Ishikawa (cell line): ENCODE data around the gene SMC1B.

ENCODE experiments used
- CEBPB ChIP-seq: IDR thresholded peaks from 2 replicates; pipeline ENCODE4 v1.6.1; 2012
- CREB1 ChIP-seq: IDR thresholded peaks from 2 replicates; pipeline ENCODE4 v1.6.1; 2012; ENCODE audit warnings: low read depth
- EGR1 ChIP-seq: IDR thresholded peaks from 2 replicates; pipeline ENCODE4 v1.6.1; 2012
- EP300 ChIP-seq: IDR thresholded peaks from 2 replicates; pipeline ENCODE4 v1.6.1; 2012; ENCODE audit warnings: borderline replicate concordance
- FOXM1 ChIP-seq: IDR thresholded peaks from 2 replicates; pipeline ENCODE4 v1.6.1; 2012; ENCODE audit warnings: low read depth, borderline replicate concordance
- MAX ChIP-seq: IDR thresholded peaks from 2 replicates; pipeline ENCODE4 v1.6.1; 2012
- NFIC ChIP-seq: IDR thresholded peaks from 2 replicates; pipeline ENCODE4 v1.6.1; 2012
- RAD21 ChIP-seq: IDR thresholded peaks from 2 replicates; pipeline ENCODE4 v1.6.1; 2012; ENCODE audit warnings: low read depth
- REST ChIP-seq: IDR thresholded peaks from 2 replicates; pipeline ENCODE4 v1.6.1; 2012; ENCODE audit warnings: low read depth, mild to moderate bottlenecking
- TAF1 ChIP-seq: IDR thresholded peaks from 2 replicates; pipeline ENCODE4 v1.6.1; 2012; ENCODE audit warnings: low read depth, mild to moderate bottlenecking
- TCF12 ChIP-seq: IDR thresholded peaks from 2 replicates; pipeline ENCODE4 v1.6.1; 2012; ENCODE audit warnings: low read depth
- TEAD4 ChIP-seq: IDR thresholded peaks from 2 replicates; pipeline ENCODE4 v1.6.1; 2012
- USF1 ChIP-seq: IDR thresholded peaks from 2 replicates; pipeline ENCODE4 v1.6.1; 2012
- YY1 ChIP-seq: IDR thresholded peaks from 2 replicates; pipeline ENCODE4 v1.6.1; 2012; ENCODE audit warnings: low read depth
- ZBTB7A ChIP-seq: IDR thresholded peaks from 2 replicates; pipeline ENCODE4 v1.6.1; 2012; ENCODE audit warnings: low read depth

SMC1B gene

GRCh38 chr22:45310977-45311531 is 102.3 kb downstream of the SMC1B start:
- TF ChIP-seq TCF12 (no peak), ZBTB7A (no peak), EGR1 (no peak), REST (no peak), EP300 (no peak), YY1 (no peak), CEBPB (no peak), FOXM1 (no peak), CREB1 (no peak), RAD21 (no peak), NFIC (no peak), TAF1 (no peak), USF1 (no peak), MAX (no peak), TEAD4 (no peak)

GRCh38 chr22:45310331-45310976 is 102.9 kb downstream of the SMC1B start:
- no peak for TF ChIP-seq TEAD4
- TF ChIP-seq EP300 = no peak
- TF ChIP-seq TAF1 = no peak
- TF ChIP-seq ZBTB7A = 0 out of 2 replicates have a peak, but pooled peaks have one; percentile 61
- TF ChIP-seq EGR1 = peak; percentile 29; the same call in 1 of the 2 replicates

GRCh38 chr22:45309422-45310227 is 103.8 kb downstream of the SMC1B start, which contains the start of gene FAM118A:
TSS of gene FAM118A (plus strand) at chr22:45309934. CDS start at chr22:45322380, 12,446 bp downstream.
- TF ChIP-seq CEBPB = no peak; the same call in 1 of the 2 replicates
- TF ChIP-seq TCF12 = peak; percentile 27; the same call in 1 of the 2 replicates
- peak; percentile 51 for TF ChIP-seq USF1
- TF ChIP-seq TAF1 = peak; percentile 82
- no peak for TF ChIP-seq REST
- TF ChIP-seq CREB1 = no peak
- peak; percentile 62 for TF ChIP-seq YY1
- peak; percentile 17; the same call in 1 of the 2 replicates for TF ChIP-seq TEAD4
- TF ChIP-seq EGR1 = peak; percentile 91
- TF ChIP-seq FOXM1 = no peak
- TF ChIP-seq EP300 = 0 out of 2 replicates have a peak, but pooled peaks have one; percentile 13
- TF ChIP-seq NFIC = peak; percentile 22; the same call in 1 of the 2 replicates
- TF ChIP-seq MAX = peak; percentile 27; the same call in 1 of the 2 replicates
- TF ChIP-seq ZBTB7A = peak; percentile 17; the same call in 1 of the 2 replicates
- no peak for TF ChIP-seq RAD21

GRCh38 chr22:45308957-45309421 is 104.4 kb downstream of the SMC1B start:
- no peak for TF ChIP-seq CEBPB
- no peak for TF ChIP-seq NFIC
- no peak for TF ChIP-seq TCF12
- TF ChIP-seq USF1 = no peak
- TF ChIP-seq REST = no peak
- TF ChIP-seq TEAD4 = no peak
- no peak for TF ChIP-seq EGR1
